Osteoblast (primary cell): Measurements from ENCODE around the gene TYMS. TPM values are rescaled to one million over a fixed set of nuclear protein-coding genes. Genes with fewer than 3 reads are reported as not detected.
A peak's percentile ranks its signal among the peaks of the same experiment; 100 is the strongest.

ENCODE experiments used
- DNase-seq: peaks from one replicate; pipeline ENCODE4 v3.0.0; 2011; ENCODE audit warnings: low spot score, mixed read lengths; ENCODE audit not compliant: insufficient read length; ENCODE audit errors: missing footprints
- H2AFZ ChIP-seq: 2 replicates; pipeline ENCODE4 v1.6.0; 2011; ENCODE audit warnings: mild to moderate bottlenecking, low read length
- H3K27ac ChIP-seq: 2 replicates; pipeline ENCODE4 v1.5.1; 2011; ENCODE audit warnings: mild to moderate bottlenecking, low read depth, low read length, moderate library complexity
- H3K27me3 ChIP-seq: 2 replicates; pipeline ENCODE4 v1.6.0; 2012; ENCODE audit warnings: mild to moderate bottlenecking, control low read depth, inconsistent platforms, low read length, moderate library complexity; ENCODE audit not compliant: insufficient read depth
- H3K36me3 ChIP-seq: 2 replicates; pipeline ENCODE4 v1.5.1; 2011; ENCODE audit warnings: mild to moderate bottlenecking, low read length, control low read depth, moderate library complexity; ENCODE audit not compliant: insufficient read depth
- H3K4me1 ChIP-seq: 2 replicates; pipeline ENCODE4 v1.5.1; 2011; ENCODE audit warnings: mild to moderate bottlenecking, low read length, control low read depth, moderate library complexity; ENCODE audit not compliant: insufficient read depth
- H3K4me2 ChIP-seq: 2 replicates; pipeline ENCODE4 v1.6.0; 2011; ENCODE audit warnings: mild to moderate bottlenecking, low read length; ENCODE audit not compliant: insufficient read depth
- H3K4me3 ChIP-seq: fragments of 200-600 bp; sonication (generic); 3 replicates; pipeline ENCODE4 v1.5.1; 2012; ENCODE audit warnings: mild to moderate bottlenecking, low read length, inconsistent platforms; ENCODE audit not compliant: insufficient read depth
- H3K79me2 ChIP-seq: 2 replicates; pipeline ENCODE4 v1.6.0; 2012; ENCODE audit warnings: mild to moderate bottlenecking, low read length, control low read depth, inconsistent platforms; ENCODE audit not compliant: insufficient read depth
- H3K9me3 ChIP-seq: 2 replicates; pipeline ENCODE4 v1.5.1; 2011; ENCODE audit warnings: low read depth, low read length, control low read depth
- H4K20me1 ChIP-seq: 2 replicates; pipeline ENCODE4 v1.6.0; 2012; ENCODE audit warnings: mild to moderate bottlenecking, low read length, control low read depth; ENCODE audit not compliant: insufficient read depth
- total RNA-seq: library from RNA; depleted of rRNA; stranded (reverse); fragments of >200 nt; gene quantifications from 2 replicates; pipeline ENCODE4 v1.2.3, GENCODE V29; 2012
- TF ChIP-seq, protein P1 (sequence below): IDR thresholded peaks from 2 replicates; pipeline ENCODE4 v1.5.1; 2011; ENCODE audit warnings: mild to moderate bottlenecking, low read depth, low read length, moderate library complexity; ENCODE audit errors: extremely low read depth

TYMS gene
- total RNA-seq, 1 donor, result 4.7 TPM

DNA sequence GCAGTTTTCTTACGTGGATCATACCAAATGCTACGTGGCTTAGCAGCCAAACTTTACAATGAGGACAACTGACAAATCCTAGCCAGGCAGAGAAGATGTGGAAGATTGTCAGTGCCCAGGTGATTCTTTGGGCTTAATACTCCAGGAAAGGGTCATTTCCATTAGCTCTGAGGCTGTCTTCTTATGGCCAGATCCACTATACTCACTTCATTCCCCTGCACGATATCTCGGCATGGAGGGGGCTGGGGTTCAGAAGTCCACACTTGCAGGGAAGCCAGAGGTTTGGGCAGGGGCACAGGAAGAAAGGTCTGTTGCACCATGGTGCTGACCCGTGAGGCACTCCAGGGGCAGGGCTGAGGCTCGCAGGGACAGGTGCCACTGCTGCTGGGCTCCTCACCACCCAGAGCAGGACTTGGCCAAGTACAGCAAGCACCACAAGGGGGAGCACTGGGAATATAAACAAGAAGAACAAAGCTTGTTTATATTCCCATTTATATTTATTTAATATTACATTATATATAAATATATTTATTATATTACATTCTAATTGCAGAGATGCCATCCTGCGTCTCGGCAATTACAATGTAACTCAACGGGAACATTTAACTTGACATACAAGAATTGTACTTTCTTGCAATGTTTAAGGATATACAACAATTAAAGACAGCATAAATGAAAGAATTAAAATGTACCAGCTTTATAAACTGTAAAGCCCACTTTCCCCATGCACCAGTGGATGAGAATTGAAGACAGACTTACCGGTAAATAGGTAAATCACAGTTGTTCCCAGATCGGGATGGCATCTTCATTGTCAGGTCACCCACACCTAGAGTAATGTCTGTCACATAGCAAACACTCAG lies 33.5 kb upstream of the TYMS start:
- H3K4me3 ChIP-seq, result no peak overlapping the region
- H3K36me3 ChIP-seq, result no peaks in the 10 kb centered on the region
- peaks cover 2% of the 10 kb centered on the region for H3K4me1 ChIP-seq
- no peaks in the 10 kb centered on the region for H4K20me1 ChIP-seq
- H3K27ac ChIP-seq, result no peak overlapping the region
- H3K79me2 ChIP-seq, result no peaks in the 10 kb centered on the region
- H2AFZ ChIP-seq, result no peak overlapping the region
- peaks cover 7% of the 10 kb centered on the region for H3K27me3 ChIP-seq
- no peak overlapping the region for H3K4me2 ChIP-seq
- no peaks in the 10 kb centered on the region for H3K9me3 ChIP-seq
- peak; percentile 63 for DNase-seq
- TF ChIP-seq, protein P1, sequence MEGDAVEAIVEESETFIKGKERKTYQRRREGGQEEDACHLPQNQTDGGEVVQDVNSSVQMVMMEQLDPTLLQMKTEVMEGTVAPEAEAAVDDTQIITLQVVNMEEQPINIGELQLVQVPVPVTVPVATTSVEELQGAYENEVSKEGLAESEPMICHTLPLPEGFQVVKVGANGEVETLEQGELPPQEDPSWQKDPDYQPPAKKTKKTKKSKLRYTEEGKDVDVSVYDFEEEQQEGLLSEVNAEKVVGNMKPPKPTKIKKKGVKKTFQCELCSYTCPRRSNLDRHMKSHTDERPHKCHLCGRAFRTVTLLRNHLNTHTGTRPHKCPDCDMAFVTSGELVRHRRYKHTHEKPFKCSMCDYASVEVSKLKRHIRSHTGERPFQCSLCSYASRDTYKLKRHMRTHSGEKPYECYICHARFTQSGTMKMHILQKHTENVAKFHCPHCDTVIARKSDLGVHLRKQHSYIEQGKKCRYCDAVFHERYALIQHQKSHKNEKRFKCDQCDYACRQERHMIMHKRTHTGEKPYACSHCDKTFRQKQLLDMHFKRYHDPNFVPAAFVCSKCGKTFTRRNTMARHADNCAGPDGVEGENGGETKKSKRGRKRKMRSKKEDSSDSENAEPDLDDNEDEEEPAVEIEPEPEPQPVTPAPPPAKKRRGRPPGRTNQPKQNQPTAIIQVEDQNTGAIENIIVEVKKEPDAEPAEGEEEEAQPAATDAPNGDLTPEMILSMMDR, result peak; percentile 66

- H3K4me3 ChIP-seq, result no peak overlapping the region
- no peak for DNase-seq
These were observed 30.2 kb upstream of the TYMS start for GRCh38 chr18:627231-627630.

DNA sequence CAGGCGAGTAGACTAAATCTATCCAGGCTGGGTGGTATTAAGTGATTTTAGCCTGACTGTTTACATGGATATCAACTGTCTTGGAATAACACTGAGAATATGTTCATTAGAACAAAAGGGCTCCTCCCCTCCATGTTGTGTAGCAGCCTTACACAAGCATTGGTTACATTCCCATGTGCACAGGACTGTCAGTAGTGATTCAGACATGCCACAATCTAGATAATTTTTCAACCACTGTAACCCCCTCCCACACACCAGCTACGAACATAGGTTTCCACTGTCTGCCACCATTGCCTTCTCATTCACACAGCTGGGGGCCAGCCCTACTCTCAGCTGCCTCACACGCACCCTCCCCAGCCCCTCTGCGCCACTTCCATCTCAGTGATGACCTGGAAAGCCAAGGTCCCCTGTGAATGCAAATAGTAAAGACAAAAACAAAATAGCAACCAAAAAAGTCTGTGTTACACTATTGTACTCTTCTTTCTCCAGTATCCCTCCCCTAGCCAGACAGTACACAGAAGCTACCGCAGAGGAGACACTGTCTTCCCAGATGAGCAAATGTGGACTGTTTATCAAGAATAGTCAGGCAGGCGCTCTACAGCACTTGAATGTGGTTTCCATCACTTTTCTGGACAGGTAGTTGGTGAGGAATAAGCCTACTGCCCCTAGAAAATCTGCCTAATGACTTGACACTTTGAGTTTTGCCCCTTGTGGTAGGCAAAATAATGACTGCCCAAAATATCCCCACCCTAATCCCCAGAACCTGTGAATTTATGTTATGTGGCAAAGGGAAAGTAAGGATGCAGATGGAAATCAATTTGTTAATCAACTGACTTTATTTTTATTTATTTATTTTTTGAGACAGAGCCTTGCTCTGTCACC lies 27.9 kb upstream of the TYMS start:
- Histone ChIP-seq H3K4me2 (no peak overlapping the region), H3K79me2 (no peaks in the 10 kb centered on the region), H3K9me3 (no peaks in the 10 kb centered on the region), H3K27me3 (no peaks in the 10 kb centered on the region), H3K4me3 (no peak overlapping the region), H3K36me3 (no peaks in the 10 kb centered on the region), H4K20me1 (no peaks in the 10 kb centered on the region), H3K27ac (no peak overlapping the region), H3K4me1 (no peaks in the 10 kb centered on the region), H2AFZ (no peak overlapping the region)
- TF ChIP-seq, protein P1, result peak; percentile 29
- peak; percentile 22 for DNase-seq

More at GRCh38 chr18:627231-627630, 30.2 kb upstream of the TYMS start:
- Histone ChIP-seq H3K9me3 (no peaks in the 10 kb centered on the region), H4K20me1 (no peaks in the 10 kb centered on the region), H2AFZ (no peak overlapping the region), H3K36me3 (no peaks in the 10 kb centered on the region), H3K79me2 (no peaks in the 10 kb centered on the region), H3K4me2 (no peak overlapping the region), H3K27ac (no peak overlapping the region), H3K27me3 (no peaks in the 10 kb centered on the region), H3K4me1 (no peaks in the 10 kb centered on the region)
- TF ChIP-seq, protein P1, result no peak

DNA sequence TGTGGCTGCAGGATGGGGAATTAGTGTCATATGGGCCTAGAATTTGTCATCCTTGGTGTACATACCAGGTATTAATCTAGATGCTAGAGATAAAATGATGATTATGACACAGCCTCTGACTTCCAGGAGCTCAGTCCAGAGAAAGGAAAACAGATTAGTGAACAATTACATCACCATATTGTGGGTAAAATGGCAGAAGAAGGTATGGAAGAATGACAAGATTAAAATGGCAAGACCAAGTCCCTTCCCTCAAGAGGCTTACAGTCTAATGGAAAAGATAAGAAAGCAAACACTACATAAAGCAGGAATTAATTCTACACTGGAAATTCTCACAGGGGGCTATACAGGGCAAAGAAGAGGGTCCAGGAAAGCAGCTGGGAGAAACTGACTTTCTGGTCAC lies 25.9 kb upstream of the TYMS start:
- no peak overlapping the region for H3K4me2 ChIP-seq
- H3K36me3 ChIP-seq, result no peaks in the 10 kb centered on the region
- H3K79me2 ChIP-seq, result no peaks in the 10 kb centered on the region
- H3K9me3 ChIP-seq, result no peaks in the 10 kb centered on the region
- H2AFZ ChIP-seq, result no peak overlapping the region
- H3K27ac ChIP-seq, result no peak overlapping the region
- DNase-seq, result no peak
- TF ChIP-seq, protein P1, result no peak
- H3K4me1 ChIP-seq, result no peaks in the 10 kb centered on the region
- no peaks in the 10 kb centered on the region for H3K27me3 ChIP-seq
- H3K4me3 ChIP-seq, result no peak overlapping the region
- no peaks in the 10 kb centered on the region for H4K20me1 ChIP-seq
